K562 (cell line): ENCODE data around the gene MARCHF5. TPM values are rescaled to one million over a fixed set of nuclear protein-coding genes. Genes with fewer than 3 reads are reported as not detected.

Experiments
- ATAC-seq: fragments of 200-7000 bp; cut with Tn5 transposase; 3 replicates; pipeline ENCODE4 v1.9.1; 2020; ENCODE audit warnings: moderate library complexity
- BruUV-seq: library from RNA; stranded (reverse); fragments of 400-500 nt; replicated peaks from 2 replicates; lab custom pipeline; 2021; lab: Mats Ljungman, UMichigan
- CTCF ChIA-PET: fragments of 300-600 bp; formaldehyde crosslinking; extraction: SDS; loops from one replicate; lab custom pipeline; 2021; ENCODE audit warnings: low intra/inter-chr PET ratio; lab: Yijun Ruan, JAX
- POLR2A ChIA-PET: fragments of 300-600, 350-650 bp; sonication (Branson Sonifier 250); formaldehyde crosslinking; extraction: SDS; loops from one replicate; lab custom pipeline; 2021; ENCODE audit warnings: antibody characterized with exemption, inconsistent platforms; lab: Yijun Ruan, JAX
- DNase-seq, 4 experiments: peaks; one replicate each; pipeline versions ENCODE4 v3.0.0 to v3.0.0-alpha.2; 2011 to 2018; ENCODE audit warnings: low spot score in 3 of 4, mixed read lengths in 3 of 4; ENCODE audit errors: extremely low read depth in 1 of 4
- FAIRE-seq: peaks from 2 replicates; lab custom pipeline; 2011; peaks lifted over from hg19 to GRCh38; lab: Jason Lieb, UNC
- H2AFZ ChIP-seq: 2 replicates; pipeline ENCODE4 v1.6.0; 2011; ENCODE audit warnings: low read depth, low read length, control low read depth, inconsistent platforms
- H3K27ac ChIP-seq: fragments of 200-600 bp; 3 replicates; pipeline ENCODE4 v1.8.0; 2011; ENCODE audit warnings: low read depth, mild to moderate bottlenecking, control low read depth, inconsistent platforms, low read length, moderate library complexity, mixed read lengths; ENCODE audit errors: extremely low read depth
- H3K27me3 ChIP-seq, 2 experiments: fragments of 300-600 bp in 1 of 2; 2 replicates in 1 of 2; 3 replicates in 1 of 2; pipeline versions ENCODE4 v1.6.0 to v1.8.0; 2011; ENCODE audit warnings: inconsistent platforms in 2 of 2, low read length in 2 of 2, mild to moderate bottlenecking in 1 of 2, mixed read lengths in 1 of 2, moderate library complexity in 1 of 2; ENCODE audit not compliant: control insufficient read depth in 2 of 2, insufficient read depth in 2 of 2
- H3K36me3 ChIP-seq: fragments of 300-600 bp; 3 replicates; pipeline ENCODE4 v1.8.0; 2011; ENCODE audit warnings: mild to moderate bottlenecking, low read length, inconsistent platforms; ENCODE audit not compliant: control insufficient read depth, insufficient read depth
- H3K4me1 ChIP-seq, 2 experiments: fragments of 200-600 bp in 1 of 2; replicated peaks in 1 of 2; 2 replicates in 1 of 2; 3 replicates in 1 of 2; pipeline versions ENCODE4 v1.5.1 to v1.8.0; 2011; ENCODE audit warnings: inconsistent platforms in 2 of 2, low read length in 2 of 2, mild to moderate bottlenecking in 1 of 2, mixed read lengths in 1 of 2, moderate library complexity in 1 of 2; ENCODE audit not compliant: control insufficient read depth in 2 of 2, insufficient read depth in 2 of 2
- H3K4me2 ChIP-seq: 2 replicates; pipeline ENCODE4 v1.6.1; 2011; ENCODE audit warnings: low read length, control low read depth, inconsistent platforms, mixed read lengths; ENCODE audit not compliant: insufficient read depth
- H3K4me3 ChIP-seq: fragments of 200-600 bp; sonication (generic), shearing (Covaris generic); 2 replicates; pipeline ENCODE4 v1.5.1; 2016; ENCODE audit warnings: control low read depth, inconsistent platforms
- H3K79me2 ChIP-seq: fragments of 200-600 bp; 3 replicates; pipeline ENCODE4 v1.8.0; 2011; ENCODE audit warnings: low read length, inconsistent platforms; ENCODE audit not compliant: control insufficient read depth, insufficient read depth
- H3K9ac ChIP-seq, 2 experiments: 2 replicates each; pipeline versions ENCODE4 v1.6.0 to v1.6.1; 2011; ENCODE audit warnings: low read depth in 2 of 2, low read length in 2 of 2, control low read depth in 1 of 2, inconsistent platforms in 1 of 2, mild to moderate bottlenecking in 1 of 2, mixed read lengths in 1 of 2; ENCODE audit not compliant: insufficient read depth in 1 of 2
- H3K9me1 ChIP-seq: one replicate; pipeline ENCODE4 v1.6.0; 2011; ENCODE audit warnings: inconsistent platforms, mild to moderate bottlenecking, low read length, moderate library complexity; ENCODE audit not compliant: control insufficient read depth, insufficient read depth
- H3K9me3 ChIP-seq: replicated peaks from 2 replicates; pipeline ENCODE4 v1.5.1; 2011; ENCODE audit warnings: low read depth, low read length, inconsistent platforms; ENCODE audit not compliant: control insufficient read depth, insufficient read depth
- H4K20me1 ChIP-seq: replicated peaks from 2 replicates; pipeline ENCODE4 v1.6.1; 2011; ENCODE audit warnings: low read length, inconsistent platforms, mixed read lengths; ENCODE audit not compliant: control insufficient read depth, insufficient read depth
- BRF2 ChIP-seq: IDR thresholded peaks from 3 replicates; pipeline ENCODE4 v1.6.1; 2011; ENCODE audit warnings: borderline replicate concordance, mild to moderate bottlenecking; ENCODE audit not compliant: insufficient read length, insufficient read depth
- FOXJ3 ChIP-seq: sonication (generic); formaldehyde crosslinking; IDR thresholded peaks from 2 replicates; pipeline ENCODE4 v1.4.0; 2020; ENCODE audit warnings: mild to moderate bottlenecking, missing genetic modification reagents
- FUS ChIP-seq: fragments of 200-400 bp; formaldehyde crosslinking; optimal IDR thresholded peaks from 2 replicates; pipeline ENCODE3; 2017; ENCODE audit warnings: low read depth, low read length
- GABPB2 ChIP-seq: fragments of 250-450 bp; sonication (Bioruptor Pico); conservative IDR thresholded peaks from 2 replicates; pipeline ENCODE4 v1.5.1; 2021; ENCODE audit warnings: mild to moderate bottlenecking
- HCFC1 ChIP-seq: IDR thresholded peaks from 2 replicates; pipeline ENCODE4 v1.6.1; 2012; ENCODE audit warnings: low read depth, low read length, improper control_type of control experiment
- NRF1 ChIP-seq, 2 experiments: fragments of 450-650 bp; IDR thresholded peaks in 1 of 2; conservative IDR thresholded peaks in 1 of 2; 2 replicates each; pipeline ENCODE4 v1.6.1; 2014; ENCODE audit warnings: mild to moderate bottlenecking in 2 of 2
- POLR2B ChIP-seq: fragments of 450-650 bp; IDR thresholded peaks from 2 replicates; pipeline ENCODE4 v1.6.1; 2018; ENCODE audit warnings: low read depth; ENCODE audit not compliant: partially characterized antibody
- RAD21 ChIP-seq, 2 experiments: fragments of 250-450 bp in 1 of 2; fragments of 450-650 bp in 1 of 2; sonication (Bioruptor Pico) in 1 of 2; formaldehyde crosslinking in 1 of 2; IDR thresholded peaks in 1 of 2; conservative IDR thresholded peaks in 1 of 2; 2 replicates each; pipeline versions ENCODE4 v1.4.0 to v1.8.0; 2020 to 2022; ENCODE audit warnings: mild to moderate bottlenecking in 2 of 2, moderate library complexity in 1 of 2
- ZNF766 ChIP-seq: fragments of 200-800 bp; sonication (Bioruptor generic); conservative IDR thresholded peaks from 2 replicates; pipeline ENCODE4 v1.6.1; 2016; ENCODE audit warnings: missing genetic modification characterization, missing compliant biosample characterization
- WGBS: fragments of 100-300 bp; shearing (Covaris generic); methylation state at CpG from one replicate; pipeline ENCODE4 v1.1.6; 2016; ENCODE audit warnings: low coverage, mixed read lengths; ENCODE audit not compliant: insufficient coverage; ENCODE audit errors: missing lambda C conversion rate; 5-methylcytosine and 5-hydroxymethylcytosine counted together
- in situ Hi-C: fragments of 300-500 bp; cut with MboI; formaldehyde crosslinking; loops from 4 replicates; pipeline ENCODE4 v1.15.0; 2018; ENCODE audit warnings: inconsistent platforms, mixed read lengths
- intact Hi-C: fragments of 100-400 bp; cut with micrococcal nuclease; formaldehyde crosslinking; loops from 2 replicates; pipeline ENCODE4 v1.14.2; 2022
- polyA plus RNA-seq, 8 experiments: library from polyadenylated mRNA; depleted of rRNA in 4 of 8; stranded (reverse) in 5 of 8; unstranded in 3 of 8; fragments of >200 nt; fragmentation: Nextera tagmentation in 2 of 8; fragmentation: Illumina TruSeq in 1 of 8; extraction: Ambion mirVana in 2 of 8; extraction: Trizol in 1 of 8; gene quantifications; 2 replicates each; pipeline versions ENCODE4 v1.2.1 to v1.2.3, GENCODE V29; 2011 to 2014; ENCODE audit warnings: inconsistent platforms in 1 of 8, missing spikeins in 1 of 8
- total RNA-seq, 7 experiments: library from RNA; depleted of rRNA in 6 of 7; stranded (reverse); fragments of >200 nt in 6 of 7; fragmentation: Illumina TruSeq in 2 of 7; extraction: Trizol in 2 of 7; gene quantifications; 2 replicates each; pipeline versions ENCODE4 v1.2.1 to v1.2.3, GENCODE V29; 2011 to 2021; ENCODE audit warnings: low replicate concordance in 1 of 7
- TF ChIP-seq, protein P1 (sequence below): fragments of 250-450 bp; sonication (Bioruptor Pico); IDR thresholded peaks from 2 replicates; pipeline ENCODE4 v1.9.0; 2021; ENCODE audit warnings: mild to moderate bottlenecking, inconsistent platforms
- TF ChIP-seq, protein P2 (sequence below): fragments of 450-650 bp; IDR thresholded peaks from one replicate; pipeline ENCODE4 v1.6.1; 2018; ENCODE audit warnings: mild to moderate bottlenecking, moderate library complexity; ENCODE audit not compliant: partially characterized antibody

Gene MARCHF5
- total and polyA plus RNA-seq, 9 of the 15 experiments (the other 6 are each of a cell fraction or from before 2014, with no cell fraction given), result 3.4 to 27.2 (median 11.5) TPM

- CTCF ChIA-PET, result interaction anchor here (3.7 kb wide), 1 partner anchor 205 kb away, joined by 27 read pairs; no protein-coding TSS in a partner anchor
- POLR2A ChIA-PET, result interaction anchor here (0.8 to 2.1 kb wide), 3 partner anchors 8 to 140 kb away, joined by 3 to 9 read pairs (median 3); no protein-coding TSS in a partner anchor
- Histone ChIP-seq H3K27me3 (no peaks in the 10 kb centered on the region), H3K9ac (peak overlapping the region; percentile 90 to 97; a peak in 3 of 4 replicates), H3K4me1 (peaks cover 5 to 9% of the 10 kb centered on the region in 2 experiments; a peak in 4 of 5 replicates), H2AFZ (peak overlapping the region; percentile 97), H3K27ac (peak overlapping the region; percentile 89), H3K79me2 (peaks cover 66% of the 10 kb centered on the region), H3K4me2 (peak overlapping the region; percentile 93), H4K20me1 (peaks cover 10% of the 10 kb centered on the region; the same call in 1 of the 2 replicates), H3K4me3 (peak overlapping the region; percentile 97), H3K36me3 (peaks cover 26% of the 10 kb centered on the region; the same call in 2 of the 3 replicates), H3K9me1 (no peaks in the 10 kb centered on the region), H3K9me3 (no peaks in the 10 kb centered on the region)
- intact Hi-C loops (loop anchor here (1.0 to 5.0 kb wide), 4 partner anchors 49 to 205 kb away; no protein-coding TSS in a partner anchor), in situ Hi-C loops (loop anchor here (25.0 kb wide), 1 partner anchor 205 kb away; no protein-coding TSS in a partner anchor)
- peak; percentile 12 for ATAC-seq
- FAIRE-seq, result peak; percentile 71
- TSS peak; percentile 52 for BruUV-seq
- DNase-seq, result peak; percentile 49 to 63 (median 50)
- WGBS, result 1% methylated on average over 12 of the region's 17 CpGs
- TF ChIP-seq RAD21 (CRISPR knock-in tag; conservative IDR thresholded peaks at IDR 0.05 in 1 of 2, IDR thresholded peaks at IDR 0.05 in 1 of 2), result peak; percentile 48 to 50; a peak in 3 of 4 replicates
- TF ChIP-seq, protein P1, sequence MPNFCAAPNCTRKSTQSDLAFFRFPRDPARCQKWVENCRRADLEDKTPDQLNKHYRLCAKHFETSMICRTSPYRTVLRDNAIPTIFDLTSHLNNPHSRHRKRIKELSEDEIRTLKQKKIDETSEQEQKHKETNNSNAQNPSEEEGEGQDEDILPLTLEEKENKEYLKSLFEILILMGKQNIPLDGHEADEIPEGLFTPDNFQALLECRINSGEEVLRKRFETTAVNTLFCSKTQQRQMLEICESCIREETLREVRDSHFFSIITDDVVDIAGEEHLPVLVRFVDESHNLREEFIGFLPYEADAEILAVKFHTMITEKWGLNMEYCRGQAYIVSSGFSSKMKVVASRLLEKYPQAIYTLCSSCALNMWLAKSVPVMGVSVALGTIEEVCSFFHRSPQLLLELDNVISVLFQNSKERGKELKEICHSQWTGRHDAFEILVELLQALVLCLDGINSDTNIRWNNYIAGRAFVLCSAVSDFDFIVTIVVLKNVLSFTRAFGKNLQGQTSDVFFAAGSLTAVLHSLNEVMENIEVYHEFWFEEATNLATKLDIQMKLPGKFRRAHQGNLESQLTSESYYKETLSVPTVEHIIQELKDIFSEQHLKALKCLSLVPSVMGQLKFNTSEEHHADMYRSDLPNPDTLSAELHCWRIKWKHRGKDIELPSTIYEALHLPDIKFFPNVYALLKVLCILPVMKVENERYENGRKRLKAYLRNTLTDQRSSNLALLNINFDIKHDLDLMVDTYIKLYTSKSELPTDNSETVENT (CRISPR knock-in tag), result no peak
- TF ChIP-seq NRF1 (conservative IDR thresholded peaks at IDR 0.05 in 1 of 2, IDR thresholded peaks at IDR 0.05 in 1 of 2), result no peak
- no peak for TF ChIP-seq FUS
- TF ChIP-seq BRF2, result no peak
- TF ChIP-seq FOXJ3 (CRISPR knock-in tag), result no peak
- no peak for TF ChIP-seq POLR2B
- TF ChIP-seq ZNF766 (CRISPR knock-in tag), result no peak
- TF ChIP-seq, protein P2, sequence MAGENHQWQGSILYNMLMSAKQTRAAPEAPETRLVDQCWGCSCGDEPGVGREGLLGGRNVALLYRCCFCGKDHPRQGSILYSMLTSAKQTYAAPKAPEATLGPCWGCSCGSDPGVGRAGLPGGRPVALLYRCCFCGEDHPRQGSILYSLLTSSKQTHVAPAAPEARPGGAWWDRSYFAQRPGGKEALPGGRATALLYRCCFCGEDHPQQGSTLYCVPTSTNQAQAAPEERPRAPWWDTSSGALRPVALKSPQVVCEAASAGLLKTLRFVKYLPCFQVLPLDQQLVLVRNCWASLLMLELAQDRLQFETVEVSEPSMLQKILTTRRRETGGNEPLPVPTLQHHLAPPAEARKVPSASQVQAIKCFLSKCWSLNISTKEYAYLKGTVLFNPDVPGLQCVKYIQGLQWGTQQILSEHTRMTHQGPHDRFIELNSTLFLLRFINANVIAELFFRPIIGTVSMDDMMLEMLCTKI, result no peak
- TF ChIP-seq HCFC1, result no peak
- no peak for TF ChIP-seq GABPB2 (CRISPR knock-in tag)
Observed at GRCh38 chr10:92291921-92292845, 1.2 kb downstream of the MARCHF5 start.
